PFSK-1 (cell line): ENCODE data around the gene ZFC3H1.

Experiments used
- FOXP2 ChIP-seq: optimal IDR thresholded peaks from 2 replicates; pipeline ENCODE3; 2011; ENCODE audit warnings: borderline replicate concordance, control low read depth, inconsistent platforms; ENCODE audit not compliant: insufficient read depth; ENCODE audit errors: extremely low read length, extremely low read depth
- POLR2AphosphoS5 ChIP-seq: IDR thresholded peaks from 2 replicates; pipeline ENCODE4 v1.6.1; 2012; ENCODE audit warnings: low read depth, mild to moderate bottlenecking, control low read depth, low read length, moderate library complexity
- SIN3A ChIP-seq: IDR thresholded peaks from 2 replicates; pipeline ENCODE4 v1.6.1; 2012; ENCODE audit warnings: mild to moderate bottlenecking, low read length, moderate library complexity, borderline replicate concordance; ENCODE audit not compliant: insufficient read depth
- TAF1 ChIP-seq: IDR thresholded peaks from 2 replicates; pipeline ENCODE4 v1.6.1; 2012; ENCODE audit warnings: low read length, control low read depth, borderline replicate concordance; ENCODE audit not compliant: insufficient read depth
- TF ChIP-seq, protein P1 (sequence below), 2 experiments: IDR thresholded peaks; 2 replicates each; pipeline versions ENCODE4 v1.6.1 to v1.8.0; 2011 to 2012; ENCODE audit warnings: low read depth in 2 of 2, low read length in 2 of 2, control low read depth in 1 of 2, inconsistent platforms in 1 of 2, mild to moderate bottlenecking in 1 of 2, moderate library complexity in 1 of 2; ENCODE audit not compliant: insufficient read depth in 1 of 2

DNA sequence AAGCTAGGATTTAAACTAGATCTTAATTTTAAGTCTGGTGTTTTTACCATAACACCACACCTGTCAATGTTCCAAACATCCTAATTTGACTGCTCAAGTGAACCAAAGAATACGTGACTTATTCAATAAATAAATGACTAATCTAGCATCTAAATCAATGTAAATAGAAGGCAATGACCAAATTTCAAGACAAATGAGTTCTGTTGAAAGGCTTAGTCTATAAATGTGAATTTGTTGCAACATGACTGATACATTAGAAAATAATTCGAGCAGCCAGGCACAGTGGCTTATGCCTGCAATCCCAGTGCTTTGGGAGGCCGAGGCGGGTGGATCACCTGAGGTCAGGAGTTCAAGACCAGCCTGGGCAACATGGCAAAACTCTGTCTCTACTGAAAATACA is 15.1 kb downstream of the ZFC3H1 start:
- TF ChIP-seq SIN3A (no peak), TAF1 (no peak), POLR2AphosphoS5 (no peak), FOXP2 (no peak)
- TF ChIP-seq, protein P1, sequence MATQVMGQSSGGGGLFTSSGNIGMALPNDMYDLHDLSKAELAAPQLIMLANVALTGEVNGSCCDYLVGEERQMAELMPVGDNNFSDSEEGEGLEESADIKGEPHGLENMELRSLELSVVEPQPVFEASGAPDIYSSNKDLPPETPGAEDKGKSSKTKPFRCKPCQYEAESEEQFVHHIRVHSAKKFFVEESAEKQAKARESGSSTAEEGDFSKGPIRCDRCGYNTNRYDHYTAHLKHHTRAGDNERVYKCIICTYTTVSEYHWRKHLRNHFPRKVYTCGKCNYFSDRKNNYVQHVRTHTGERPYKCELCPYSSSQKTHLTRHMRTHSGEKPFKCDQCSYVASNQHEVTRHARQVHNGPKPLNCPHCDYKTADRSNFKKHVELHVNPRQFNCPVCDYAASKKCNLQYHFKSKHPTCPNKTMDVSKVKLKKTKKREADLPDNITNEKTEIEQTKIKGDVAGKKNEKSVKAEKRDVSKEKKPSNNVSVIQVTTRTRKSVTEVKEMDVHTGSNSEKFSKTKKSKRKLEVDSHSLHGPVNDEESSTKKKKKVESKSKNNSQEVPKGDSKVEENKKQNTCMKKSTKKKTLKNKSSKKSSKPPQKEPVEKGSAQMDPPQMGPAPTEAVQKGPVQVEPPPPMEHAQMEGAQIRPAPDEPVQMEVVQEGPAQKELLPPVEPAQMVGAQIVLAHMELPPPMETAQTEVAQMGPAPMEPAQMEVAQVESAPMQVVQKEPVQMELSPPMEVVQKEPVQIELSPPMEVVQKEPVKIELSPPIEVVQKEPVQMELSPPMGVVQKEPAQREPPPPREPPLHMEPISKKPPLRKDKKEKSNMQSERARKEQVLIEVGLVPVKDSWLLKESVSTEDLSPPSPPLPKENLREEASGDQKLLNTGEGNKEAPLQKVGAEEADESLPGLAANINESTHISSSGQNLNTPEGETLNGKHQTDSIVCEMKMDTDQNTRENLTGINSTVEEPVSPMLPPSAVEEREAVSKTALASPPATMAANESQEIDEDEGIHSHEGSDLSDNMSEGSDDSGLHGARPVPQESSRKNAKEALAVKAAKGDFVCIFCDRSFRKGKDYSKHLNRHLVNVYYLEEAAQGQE (IDR thresholded peaks at IDR 0.05; ENCODE audit: insufficient read depth in 1 of 2, low read depth in 2 of 2, low read length in 2 of 2): no peak
